Measurements from ENCODE around the gene ZNF385D. TPM values are rescaled to one million over a fixed set of nuclear protein-coding genes. Genes with fewer than 3 reads are reported as not detected.

ZNF385D gene
- total RNA-seq, 1 experiment from 2014 or later = not detected

DNA sequence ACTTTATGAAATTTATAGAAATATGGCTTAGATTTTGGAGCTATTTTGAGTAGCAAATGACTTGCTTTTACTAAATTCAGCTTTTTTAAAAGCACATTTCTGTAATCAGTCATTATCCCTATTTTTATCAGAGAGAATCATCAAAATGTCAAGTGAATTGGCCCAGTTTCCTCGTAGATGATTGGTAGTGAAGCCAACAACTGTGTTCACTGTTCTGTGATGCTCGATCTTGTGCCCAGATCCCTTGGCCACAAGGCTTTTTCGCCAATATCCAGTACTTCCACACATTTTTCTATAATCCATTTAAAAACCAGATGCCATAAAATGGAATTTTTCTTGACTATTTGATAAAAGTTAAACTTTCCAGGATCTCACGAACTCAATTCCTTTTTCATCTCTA lies 336.5 kb downstream of the ZNF385D start:
- peaks cover 0 to 9% of the 10 kb centered on the region in 2 experiments; a peak in 2 of 4 replicates for H3K9me3 ChIP-seq (ENCODE audit: control insufficient read depth in 1 of 2, insufficient read depth in 1 of 2, low read depth in 1 of 2, low read length in 2 of 2)
- no peaks in the 10 kb centered on the region for H3K79me2 ChIP-seq (ENCODE audit: insufficient read depth, low read length)
- intact Hi-C loops (cut with micrococcal nuclease) = no loop called here
- H3K4me3 ChIP-seq (replicated peaks in 1 of 2; ENCODE audit: low read depth in 1 of 2, low read length in 2 of 2) = no peak overlapping the region
- H4K20me1 ChIP-seq (ENCODE audit: insufficient read depth) = no peaks in the 10 kb centered on the region
- H3K4me2 ChIP-seq (ENCODE audit: low read length) = no peak overlapping the region
- H3K36me3 ChIP-seq (ENCODE audit: control insufficient read depth in 1 of 2, insufficient read depth in 2 of 2, low read length in 2 of 2) = no peaks in the 10 kb centered on the region
- ChIA-PET RAD21 (ENCODE audit: low non-redundant PET in 1 of 2, low total read pairs in 2 of 2, uncharacterized antibody in 2 of 2, unreplicated experiment in 2 of 2) (no interaction called here), CTCF (no interaction called here), POLR2A (no interaction called here)
- no peak overlapping the region for H3K27ac ChIP-seq (ENCODE audit: low read depth, low read length)
- ATAC-seq (no peak), DNase-seq (ENCODE audit: low read depth, low spot score) (no peak)
- BruUV-seq (replicated peaks) = no TSS peak
- H3K27me3 ChIP-seq (ENCODE audit: insufficient read depth, low read length) = no peaks in the 10 kb centered on the region
- TF ChIP-seq POLR2A (IDR thresholded peaks at IDR 0.05; ENCODE audit: borderline replicate concordance, extremely low read depth, insufficient read depth, insufficient read length) (no peak), JUND (IDR thresholded peaks at IDR 0.05) (no peak), RAD21 (IDR thresholded peaks at IDR 0.05; ENCODE audit: low read depth) (no peak), ZFX (IDR thresholded peaks at IDR 0.05) (no peak), ELF1 (IDR thresholded peaks at IDR 0.05; ENCODE audit: borderline replicate concordance, low read depth) (no peak), SP1 (IDR thresholded peaks at IDR 0.05; ENCODE audit: low read depth) (no peak), EGR1 (IDR thresholded peaks at IDR 0.05; ENCODE audit: low read depth) (no peak), CEBPB (IDR thresholded peaks at IDR 0.05; ENCODE audit: low read depth) (no peak), POLR2AphosphoS5 (IDR thresholded peaks at IDR 0.05; ENCODE audit: low read depth, low read length) (no peak), SIN3A (IDR thresholded peaks at IDR 0.05; ENCODE audit: low read depth) (no peak), SRF (IDR thresholded peaks at IDR 0.05; ENCODE audit: low read depth) (no peak), TCF7L2 (IDR thresholded peaks at IDR 0.05; ENCODE audit: borderline replicate concordance, extremely low read depth, insufficient read depth, insufficient read length) (no peak)
- TF ChIP-seq, protein P1, sequence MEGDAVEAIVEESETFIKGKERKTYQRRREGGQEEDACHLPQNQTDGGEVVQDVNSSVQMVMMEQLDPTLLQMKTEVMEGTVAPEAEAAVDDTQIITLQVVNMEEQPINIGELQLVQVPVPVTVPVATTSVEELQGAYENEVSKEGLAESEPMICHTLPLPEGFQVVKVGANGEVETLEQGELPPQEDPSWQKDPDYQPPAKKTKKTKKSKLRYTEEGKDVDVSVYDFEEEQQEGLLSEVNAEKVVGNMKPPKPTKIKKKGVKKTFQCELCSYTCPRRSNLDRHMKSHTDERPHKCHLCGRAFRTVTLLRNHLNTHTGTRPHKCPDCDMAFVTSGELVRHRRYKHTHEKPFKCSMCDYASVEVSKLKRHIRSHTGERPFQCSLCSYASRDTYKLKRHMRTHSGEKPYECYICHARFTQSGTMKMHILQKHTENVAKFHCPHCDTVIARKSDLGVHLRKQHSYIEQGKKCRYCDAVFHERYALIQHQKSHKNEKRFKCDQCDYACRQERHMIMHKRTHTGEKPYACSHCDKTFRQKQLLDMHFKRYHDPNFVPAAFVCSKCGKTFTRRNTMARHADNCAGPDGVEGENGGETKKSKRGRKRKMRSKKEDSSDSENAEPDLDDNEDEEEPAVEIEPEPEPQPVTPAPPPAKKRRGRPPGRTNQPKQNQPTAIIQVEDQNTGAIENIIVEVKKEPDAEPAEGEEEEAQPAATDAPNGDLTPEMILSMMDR (IDR thresholded peaks at IDR 0.05 in 2 of 3, conservative IDR thresholded peaks at IDR 0.05 in 1 of 3; ENCODE audit: borderline replicate concordance in 1 of 3, insufficient read depth in 1 of 3, low read depth in 2 of 3, low read length in 2 of 3) = no peak
- no peaks in the 10 kb centered on the region for H3K4me1 ChIP-seq (ENCODE audit: control insufficient read depth in 1 of 2, insufficient read depth in 2 of 2, low read length in 2 of 2)
- H2AFZ ChIP-seq (ENCODE audit: low read depth, low read length, poor library complexity, severe bottlenecking) = no peak overlapping the region
- H3K9me2 ChIP-seq (ENCODE audit: insufficient read depth) = no peaks in the 10 kb centered on the region
- H3K9ac ChIP-seq (ENCODE audit: low read length) = no peak overlapping the region

All from HCT116 (cell line).